ENCODE results near the gene KIF3C. TPM values are rescaled to one million over a fixed set of nuclear protein-coding genes. Genes with fewer than 3 reads are reported as not detected.
"Not testable (repeated sequence)": the region's sequence is repeated elsewhere in the genome, so short reads cannot be mapped to it uniquely, and the experiment has no call there.

The KIF3C gene
- total RNA-seq, 1 experiment from 2014 or later: 12.8 TPM

GRCh38 chr2:26017464-26018183, 35.3 kb upstream of the KIF3C start:
- H3K4me1 ChIP-seq (ENCODE audit: insufficient read depth, low read length): peaks cover 32% of the 10 kb centered on the region
- TF ChIP-seq EZH2phosphoT487 (IDR thresholded peaks at IDR 0.05; ENCODE audit: borderline replicate concordance, low read length) (no peak), CTCF (conservative IDR thresholded peaks at IDR 0.05; ENCODE audit: low read depth, low read length) (no peak), EZH2 (IDR thresholded peaks at IDR 0.05; ENCODE audit: low read length, unreplicated experiment) (no peak)
- CTCF ChIA-PET: interaction anchor here (0.6 kb wide), 1 partner anchor 17 kb away, joined by 3 read pairs; no protein-coding TSS in a partner anchor
- ATAC-seq (no peak; the same call in 1 of the 2 replicates), DNase-seq (no peak)
- peak overlapping the region; percentile 77 for H3K27ac ChIP-seq (ENCODE audit: low read length)
- BruUV-seq (replicated peaks): no TSS peak
- H3K4me3 ChIP-seq (ENCODE audit: low read length): no peak overlapping the region
- no peaks in the 10 kb centered on the region for H3K9me3 ChIP-seq (ENCODE audit: low read length)
- H3K9me2 ChIP-seq (replicated peaks; ENCODE audit: low read length): no peaks in the 10 kb centered on the region
- H2AFZ ChIP-seq (ENCODE audit: low read length): no peak overlapping the region
- POLR2A ChIA-PET (ENCODE audit: unreplicated experiment): interaction anchor here (0.5 kb wide), 1 partner anchor 12 kb away, joined by 8 read pairs; no protein-coding TSS in a partner anchor
- peak overlapping the region; percentile 22; the same call in 1 of the 2 replicates for H3K4me2 ChIP-seq (ENCODE audit: low read length)
- no peaks in the 10 kb centered on the region for H3K79me2 ChIP-seq (ENCODE audit: low read length)
- peaks cover 14% of the 10 kb centered on the region for H3F3A ChIP-seq (ENCODE audit: low read length, unreplicated experiment)
- intact Hi-C loops (cut with micrococcal nuclease): no loop called here
- no peaks in the 10 kb centered on the region for H4K20me1 ChIP-seq (ENCODE audit: low read length)
- H3K9ac ChIP-seq (ENCODE audit: low read length): peak overlapping the region; percentile 29; the same call in 1 of the 2 replicates
- H3K27me3 ChIP-seq (ENCODE audit: low read length): no peaks in the 10 kb centered on the region
- no peaks in the 10 kb centered on the region for H3K36me3 ChIP-seq (ENCODE audit: low read depth, low read length)

GRCh38 chr2:26016706-26017045, 34.4 kb upstream of the KIF3C start:
- H3K27ac ChIP-seq (ENCODE audit: low read length); H3K36me3 ChIP-seq (ENCODE audit: low read depth, low read length); intact Hi-C loops (cut with micrococcal nuclease); H4K20me1 ChIP-seq (ENCODE audit: low read length); BruUV-seq (replicated peaks); POLR2A ChIA-PET (ENCODE audit: unreplicated experiment); DNase-seq; H2AFZ ChIP-seq (ENCODE audit: low read length); H3K79me2 ChIP-seq (ENCODE audit: low read length); H3K9ac ChIP-seq (ENCODE audit: low read length); H3K4me3 ChIP-seq (ENCODE audit: low read length); H3K9me2 ChIP-seq (replicated peaks; ENCODE audit: low read length); H3K4me2 ChIP-seq (ENCODE audit: low read length); H3K9me3 ChIP-seq (ENCODE audit: low read length); CTCF ChIA-PET; ATAC-seq; H3K27me3 ChIP-seq (ENCODE audit: low read length): not testable (repeated sequence)
- Histone ChIP-seq H3K4me1 (ENCODE audit: insufficient read depth, low read length) (peaks cover 37% of the 10 kb centered on the region), H3F3A (ENCODE audit: low read length, unreplicated experiment) (peaks cover 14% of the 10 kb centered on the region)

GRCh38 chr2:26016012-26016705, 33.9 kb upstream of the KIF3C start:
- BruUV-seq (replicated peaks): no TSS peak
- ATAC-seq (no peak), DNase-seq (no peak)
- H3K4me2 ChIP-seq (ENCODE audit: low read length): no peak overlapping the region
- H2AFZ ChIP-seq (ENCODE audit: low read length): no peak overlapping the region
- H4K20me1 ChIP-seq (ENCODE audit: low read length): no peaks in the 10 kb centered on the region
- no peaks in the 10 kb centered on the region for H3K36me3 ChIP-seq (ENCODE audit: low read depth, low read length)
- no peak overlapping the region for H3K27ac ChIP-seq (ENCODE audit: low read length)
- peaks cover 14% of the 10 kb centered on the region for H3F3A ChIP-seq (ENCODE audit: low read length, unreplicated experiment)
- no peaks in the 10 kb centered on the region for H3K27me3 ChIP-seq (ENCODE audit: low read length)
- no peaks in the 10 kb centered on the region for H3K79me2 ChIP-seq (ENCODE audit: low read length)
- intact Hi-C loops (cut with micrococcal nuclease): no loop called here
- ChIA-PET POLR2A (ENCODE audit: unreplicated experiment) (no interaction called here), CTCF (no interaction called here)
- TF ChIP-seq CTCF (conservative IDR thresholded peaks at IDR 0.05; ENCODE audit: low read depth, low read length) (no peak), EZH2phosphoT487 (IDR thresholded peaks at IDR 0.05; ENCODE audit: borderline replicate concordance, low read length) (no peak), EZH2 (IDR thresholded peaks at IDR 0.05; ENCODE audit: low read length, unreplicated experiment) (no peak)
- H3K9me2 ChIP-seq (replicated peaks; ENCODE audit: low read length): no peaks in the 10 kb centered on the region
- no peak overlapping the region for H3K4me3 ChIP-seq (ENCODE audit: low read length)
- H3K4me1 ChIP-seq (ENCODE audit: insufficient read depth, low read length): peaks cover 42% of the 10 kb centered on the region
- H3K9ac ChIP-seq (ENCODE audit: low read length): no peak overlapping the region
- no peaks in the 10 kb centered on the region for H3K9me3 ChIP-seq (ENCODE audit: low read length)

Data from PC-3 (cell line).